Ovary (tissue), 9 donors: Measurements from ENCODE around the gene SDHD. TPM values are rescaled to one million over a fixed set of nuclear protein-coding genes. Genes with fewer than 3 reads are reported as not detected.

Source experiments
- DNase-seq, 5 donors: peaks; one replicate each; pipeline ENCODE4 v3.0.0-alpha.2; 2019 to 2020
- H3K27ac ChIP-seq, 2 donors: fragments of 200-600 bp; one replicate each; pipeline versions ENCODE4 v1.5.1 to v1.8.0; 2019 to 2022
- H3K27me3 ChIP-seq: fragments of 200-600 bp; one replicate; pipeline ENCODE4 v1.8.0; 2022
- H3K36me3 ChIP-seq: fragments of 200-600 bp; sonication (generic); one replicate; pipeline ENCODE4 v1.5.1; 2019
- H3K4me1 ChIP-seq: one replicate; pipeline ENCODE4 v1.8.1; 2013; ENCODE audit warnings: mild to moderate bottlenecking, moderate library complexity; ENCODE audit not compliant: insufficient read depth
- H3K4me3 ChIP-seq: fragments of 200-600 bp; sonication (generic); one replicate; pipeline ENCODE4 v1.5.1; 2017
- H3K9me3 ChIP-seq, 2 donors: fragments of 200-600 bp in 1 of 2; sonication (generic) in 1 of 2; one replicate each; pipeline versions ENCODE4 v1.5.1 to v1.8.1; 2013 to 2019; ENCODE audit warnings: mild to moderate bottlenecking in 1 of 2, moderate library complexity in 1 of 2
- CTCF ChIP-seq, 3 donors: fragments of 450-650 bp in 2 of 3; fragments of 200-600 bp in 1 of 3; IDR thresholded peaks; one replicate each; pipeline versions ENCODE4 v1.5.1 to v1.8.0; 2016 to 2022; ENCODE audit warnings: antibody characterized with exemption in 3 of 3, mild to moderate bottlenecking in 1 of 3
- EP300 ChIP-seq: sonication (generic); formaldehyde crosslinking; IDR thresholded peaks from one replicate; pipeline ENCODE4 v1.6.1; 2017; ENCODE audit warnings: antibody characterized with exemption
- POLR2A ChIP-seq: fragments of 450-650 bp; IDR thresholded peaks from one replicate; pipeline ENCODE4 v1.6.1; 2017; ENCODE audit warnings: antibody characterized with exemption, mild to moderate bottlenecking, moderate library complexity
- WGBS, 3 donors: extraction: QIAGEN DNeasy Blood & Tissue Kit in 1 of 3; methylation state at CpG; one replicate each; pipeline versions ENCODE4 v1.1.5 to v1.1.7; 2013 to 2017; 5-methylcytosine and 5-hydroxymethylcytosine counted together
- intact Hi-C, 4 donors: fragments of 100-400 bp; cut with DNase I; formaldehyde crosslinking; loops; one replicate each; pipeline versions ENCODE4 v1.11.0 to v1.15.1; 2022 to 2023
- polyA plus RNA-seq, 2 donors: library from polyadenylated mRNA; stranded (reverse); fragments of 200-250 nt in 1 of 2; fragments of 350-450 nt in 1 of 2; fragmentation: Illumina TruSeq in 1 of 2; extraction: RNeasy Lipid Tissue Mini Kit (QIAGEN cat#74804) in 1 of 2; gene quantifications; one replicate each; pipeline ENCODE4 v1.2.3, GENCODE V29; 2013 to 2014
- total RNA-seq, 7 donors: library from RNA; depleted of rRNA in 2 of 7; stranded (reverse); fragments of >200 nt in 2 of 7; fragmentation: NEBNext Ultra II Directional in 3 of 7; extraction: Animal tissue kit (Norgen Biotek cat#: 25700) in 3 of 7; gene quantifications; one replicate each; pipeline versions ENCODE4 v1.1.0 to v1.2.4, GENCODE V29; 2016 to 2023
- donor health status: DM: no; HTN: no; CAD: no; lungs with moderate emphysema.
- donor health status: DM: no; HTN: no; CAD: no.
- donor health status: Bipolar disorder and iron deficiency.
- donor health status: DM: yes; HTN: yes; CAD: no.
- donor health status: DM: no; HTN: no; CAD: no.
- donor health status: DM: yes; HTN: yes; CAD: no.

SDHD gene
- total and polyA plus RNA-seq, 9 donors = 64.9 to 98.4 (median 84.4) TPM

GRCh38 chr11:112097734-112098528, 11.3 kb downstream of the SDHD start:
- Histone ChIP-seq H3K4me1 (peaks cover 1% of the 10 kb centered on the region), H3K4me3 (no peak overlapping the region), H3K27ac (no peak overlapping the region), H3K9me3 (no peaks in the 10 kb centered on the region), H3K36me3 (no peaks in the 10 kb centered on the region), H3K27me3 (no peaks in the 10 kb centered on the region)
- WGBS, 3 donors = 81 to 84% (median 84%) methylated on average over 11 of the region's 11 CpGs
- TF ChIP-seq POLR2A = no peak
- TF ChIP-seq CTCF (IDR thresholded peaks at IDR 0.05) = no peak
- TF ChIP-seq EP300 = no peak
- intact Hi-C loops = no loop called here
- no peak for DNase-seq

- intact Hi-C loops = no loop called here
- DNase-seq = no peak
- Histone ChIP-seq H3K4me1 (peaks cover 1% of the 10 kb centered on the region), H3K27ac (no peak overlapping the region), H3K36me3 (no peaks in the 10 kb centered on the region), H3K27me3 (no peaks in the 10 kb centered on the region), H3K4me3 (no peak overlapping the region), H3K9me3 (no peaks in the 10 kb centered on the region)
- TF ChIP-seq POLR2A = no peak
- TF ChIP-seq CTCF (IDR thresholded peaks at IDR 0.05) = no peak
- TF ChIP-seq EP300 = no peak
- 52 to 70% (median 56%) methylated on average over 2 of the region's 2 CpGs for WGBS, 3 donors
Observed at GRCh38 chr11:112100462-112100861, 13.8 kb downstream of the SDHD start.

GRCh38 chr11:112103446-112103845, 16.8 kb downstream of the SDHD start:
- 90 to 95% (median 95%) methylated on average over 6 of the region's 6 CpGs for WGBS, 3 donors
- no peak overlapping the region for H3K27ac ChIP-seq
- no peaks in the 10 kb centered on the region for H3K9me3 ChIP-seq
- intact Hi-C loops = no loop called here
- no peaks in the 10 kb centered on the region for H3K36me3 ChIP-seq
- no peaks in the 10 kb centered on the region for H3K4me1 ChIP-seq
- no peaks in the 10 kb centered on the region for H3K27me3 ChIP-seq
- TF ChIP-seq POLR2A (no peak), CTCF (IDR thresholded peaks at IDR 0.05) (no peak), EP300 (no peak)
- no peak overlapping the region for H3K4me3 ChIP-seq
- DNase-seq = no peak

- 95 to 96% (median 96%) methylated on average over 8 of the region's 8 CpGs for WGBS, 3 donors
- Histone ChIP-seq H3K4me3 (no peak overlapping the region), H3K36me3 (no peaks in the 10 kb centered on the region), H3K27ac (no peak overlapping the region), H3K27me3 (no peaks in the 10 kb centered on the region), H3K9me3 (no peaks in the 10 kb centered on the region), H3K4me1 (no peaks in the 10 kb centered on the region)
- TF ChIP-seq CTCF (IDR thresholded peaks at IDR 0.05) (no peak), POLR2A (no peak)
- DNase-seq = no peak
- intact Hi-C loops = no loop called here
Observed at GRCh38 chr11:112106070-112106469, 19.4 kb downstream of the SDHD start.
